HG02973 (cell line): ENCODE results near the gene L3MBTL2.

Experiments
- ATAC-seq: cut with Tn5 transposase; IDR thresholded peaks from one replicate; pipeline ENCODE4 v1.9.1; 2021; ENCODE audit warnings: moderate library complexity; ENCODE audit not compliant: unreplicated experiment

Gene L3MBTL2

GRCh38 chr22:41264408-41264941 is 59.4 kb downstream of the L3MBTL2 start:
- no peak for ATAC-seq

DNA sequence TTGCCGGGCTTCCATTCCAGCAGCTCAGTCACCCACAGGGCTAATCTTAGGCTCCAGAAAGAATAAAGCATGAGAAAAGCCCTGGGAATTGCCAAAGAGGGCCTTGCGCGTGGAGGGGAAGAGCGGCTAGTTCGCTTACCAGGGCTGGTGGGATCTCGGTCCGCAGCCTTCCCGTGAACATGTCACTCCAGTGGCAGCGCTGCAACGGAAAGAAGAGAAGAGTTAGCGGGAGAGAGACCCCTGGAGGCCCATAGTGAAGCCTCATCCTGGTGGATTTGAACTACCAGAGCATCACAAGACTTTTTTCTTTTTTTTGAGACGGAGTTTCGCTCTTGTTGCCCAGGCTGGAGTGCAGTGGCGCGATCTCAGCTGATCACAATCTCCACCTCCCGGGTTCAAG is 62.8 kb downstream of the L3MBTL2 start:
- ATAC-seq = no peak

GRCh38 chr22:41271787-41272186 is 66.7 kb downstream of the L3MBTL2 start:
- ATAC-seq = no peak

DNA sequence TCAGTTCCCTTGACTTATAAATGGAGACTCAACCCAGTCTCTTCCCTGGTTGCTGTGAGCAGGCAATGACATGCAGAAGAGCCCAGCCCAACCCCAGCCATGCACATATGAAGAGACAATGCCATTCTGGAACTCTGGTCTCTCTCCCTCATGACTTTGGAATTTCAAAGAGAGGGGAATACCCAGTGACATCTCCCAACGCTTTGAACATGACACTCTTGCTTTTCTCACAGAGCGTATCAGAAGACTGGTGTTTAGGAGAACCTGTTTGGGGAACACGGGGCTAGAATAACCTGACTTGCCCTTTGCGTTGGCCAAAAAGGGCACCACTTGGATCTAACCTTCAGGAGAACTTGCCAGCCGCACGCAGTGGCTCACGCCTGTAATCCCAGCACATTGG is 68.0 kb downstream of the L3MBTL2 start:
- no peak for ATAC-seq

- no peak for ATAC-seq
These were observed 69.7 kb downstream of the L3MBTL2 start for GRCh38 chr22:41274856-41275255.

DNA sequence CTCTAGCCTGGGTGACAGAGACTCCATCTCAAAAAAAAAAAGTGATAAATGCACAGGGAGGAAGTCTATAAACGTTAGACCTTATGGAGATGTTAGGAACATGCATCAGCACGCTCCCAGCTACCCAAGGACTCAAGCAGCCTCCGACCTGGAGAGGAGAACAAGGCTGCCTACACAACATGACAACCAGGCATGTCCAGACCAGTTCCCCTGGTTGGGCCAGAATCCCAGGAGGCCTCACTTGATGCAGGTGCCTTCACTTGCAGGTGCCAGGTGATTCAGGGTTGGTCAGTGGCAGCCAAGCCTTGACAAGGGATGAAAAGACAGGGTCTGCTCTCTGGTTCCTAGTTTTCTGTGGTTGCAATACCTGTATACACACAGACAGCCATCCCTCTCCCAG is 75.0 kb downstream of the L3MBTL2 start:
- no peak for ATAC-seq

- no peak for ATAC-seq
These were observed 75.7 kb downstream of the L3MBTL2 start for GRCh38 chr22:41280854-41281253.
